HepG2 (cell line): ENCODE results near the gene GIMAP1. TPM values are rescaled to one million over a fixed set of nuclear protein-coding genes. Genes with fewer than 3 reads are reported as not detected.

Experiments used
- AKAP8 ChIP-seq: sonication (generic); formaldehyde crosslinking; IDR thresholded peaks from 2 replicates; pipeline ENCODE4 v1.5.1; 2020; ENCODE audit warnings: mild to moderate bottlenecking, missing genetic modification reagents
- ZNF274 ChIP-seq: sonication (generic); formaldehyde crosslinking; IDR thresholded peaks from 2 replicates; pipeline ENCODE4 v1.5.1; 2020; ENCODE audit warnings: mild to moderate bottlenecking, missing genetic modification reagents
- polyA plus RNA-seq, 8 experiments: library from polyadenylated mRNA; depleted of rRNA in 3 of 8; stranded (reverse) in 7 of 8; unstranded in 1 of 8; fragments of >200 nt; fragmentation: Illumina TruSeq in 4 of 8; extraction: Trizol in 4 of 8; gene quantifications; 2 replicates each; pipeline versions ENCODE4 v1.2.1 to v1.2.3, GENCODE V29; 2011 to 2016; ENCODE audit warnings: low read depth in 4 of 8, missing spikeins in 1 of 8, mixed read lengths in 1 of 8; ENCODE audit not compliant: insufficient read depth in 1 of 8
- total RNA-seq, 5 experiments: library from RNA; depleted of rRNA; stranded (reverse); fragments of >200 nt; fragmentation: Illumina TruSeq; extraction: Trizol; gene quantifications; 2 replicates each; pipeline ENCODE4 v1.2.3, GENCODE V29; 2016; ENCODE audit warnings: low read depth in 1 of 5
- TF ChIP-seq, protein P1 (sequence below): sonication (generic); formaldehyde crosslinking; IDR thresholded peaks from 2 replicates; pipeline ENCODE4 v1.4.0; 2020; ENCODE audit warnings: missing genetic modification reagents
- TF ChIP-seq, protein P2 (sequence below): sonication (generic); formaldehyde crosslinking; IDR thresholded peaks from one replicate; pipeline ENCODE4 v1.5.1; 2020; ENCODE audit warnings: mild to moderate bottlenecking, missing genetic modification reagents; ENCODE audit errors: not compliant biosample characterization

Gene GIMAP1
- total and polyA plus RNA-seq, 2 of the 13 experiments (the other 11 are each of a cell fraction or from before 2014, with no cell fraction given) = not detected

DNA sequence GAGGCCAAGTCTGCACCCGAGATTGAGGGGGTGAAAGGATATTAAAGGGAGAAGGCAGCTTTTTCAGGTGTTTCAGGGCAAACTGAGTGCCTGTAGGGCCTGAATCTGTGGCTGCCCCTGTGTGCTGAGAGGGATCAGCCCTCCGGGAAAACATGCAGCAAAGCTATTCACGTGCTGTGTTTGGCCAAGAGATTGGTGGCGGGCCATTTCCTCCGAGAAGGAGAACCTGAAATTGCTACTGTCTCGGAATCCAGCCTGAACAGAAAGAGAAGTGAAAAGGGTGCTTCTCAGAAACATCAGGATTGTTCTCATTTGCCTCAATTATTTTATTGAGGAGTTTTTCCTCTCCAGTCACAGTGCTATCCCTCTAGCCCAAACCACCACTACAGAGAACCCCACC is 36.8 kb downstream of the GIMAP1 start (continued):
- TF ChIP-seq, protein P1, sequence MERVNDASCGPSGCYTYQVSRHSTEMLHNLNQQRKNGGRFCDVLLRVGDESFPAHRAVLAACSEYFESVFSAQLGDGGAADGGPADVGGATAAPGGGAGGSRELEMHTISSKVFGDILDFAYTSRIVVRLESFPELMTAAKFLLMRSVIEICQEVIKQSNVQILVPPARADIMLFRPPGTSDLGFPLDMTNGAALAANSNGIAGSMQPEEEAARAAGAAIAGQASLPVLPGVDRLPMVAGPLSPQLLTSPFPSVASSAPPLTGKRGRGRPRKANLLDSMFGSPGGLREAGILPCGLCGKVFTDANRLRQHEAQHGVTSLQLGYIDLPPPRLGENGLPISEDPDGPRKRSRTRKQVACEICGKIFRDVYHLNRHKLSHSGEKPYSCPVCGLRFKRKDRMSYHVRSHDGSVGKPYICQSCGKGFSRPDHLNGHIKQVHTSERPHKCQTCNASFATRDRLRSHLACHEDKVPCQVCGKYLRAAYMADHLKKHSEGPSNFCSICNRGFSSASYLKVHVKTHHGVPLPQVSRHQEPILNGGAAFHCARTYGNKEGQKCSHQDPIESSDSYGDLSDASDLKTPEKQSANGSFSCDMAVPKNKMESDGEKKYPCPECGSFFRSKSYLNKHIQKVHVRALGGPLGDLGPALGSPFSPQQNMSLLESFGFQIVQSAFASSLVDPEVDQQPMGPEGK (CRISPR knock-in tag) = no peak
- TF ChIP-seq ZNF274 (CRISPR knock-in tag) (no peak), AKAP8 (CRISPR knock-in tag) (no peak)
- TF ChIP-seq, protein P2, sequence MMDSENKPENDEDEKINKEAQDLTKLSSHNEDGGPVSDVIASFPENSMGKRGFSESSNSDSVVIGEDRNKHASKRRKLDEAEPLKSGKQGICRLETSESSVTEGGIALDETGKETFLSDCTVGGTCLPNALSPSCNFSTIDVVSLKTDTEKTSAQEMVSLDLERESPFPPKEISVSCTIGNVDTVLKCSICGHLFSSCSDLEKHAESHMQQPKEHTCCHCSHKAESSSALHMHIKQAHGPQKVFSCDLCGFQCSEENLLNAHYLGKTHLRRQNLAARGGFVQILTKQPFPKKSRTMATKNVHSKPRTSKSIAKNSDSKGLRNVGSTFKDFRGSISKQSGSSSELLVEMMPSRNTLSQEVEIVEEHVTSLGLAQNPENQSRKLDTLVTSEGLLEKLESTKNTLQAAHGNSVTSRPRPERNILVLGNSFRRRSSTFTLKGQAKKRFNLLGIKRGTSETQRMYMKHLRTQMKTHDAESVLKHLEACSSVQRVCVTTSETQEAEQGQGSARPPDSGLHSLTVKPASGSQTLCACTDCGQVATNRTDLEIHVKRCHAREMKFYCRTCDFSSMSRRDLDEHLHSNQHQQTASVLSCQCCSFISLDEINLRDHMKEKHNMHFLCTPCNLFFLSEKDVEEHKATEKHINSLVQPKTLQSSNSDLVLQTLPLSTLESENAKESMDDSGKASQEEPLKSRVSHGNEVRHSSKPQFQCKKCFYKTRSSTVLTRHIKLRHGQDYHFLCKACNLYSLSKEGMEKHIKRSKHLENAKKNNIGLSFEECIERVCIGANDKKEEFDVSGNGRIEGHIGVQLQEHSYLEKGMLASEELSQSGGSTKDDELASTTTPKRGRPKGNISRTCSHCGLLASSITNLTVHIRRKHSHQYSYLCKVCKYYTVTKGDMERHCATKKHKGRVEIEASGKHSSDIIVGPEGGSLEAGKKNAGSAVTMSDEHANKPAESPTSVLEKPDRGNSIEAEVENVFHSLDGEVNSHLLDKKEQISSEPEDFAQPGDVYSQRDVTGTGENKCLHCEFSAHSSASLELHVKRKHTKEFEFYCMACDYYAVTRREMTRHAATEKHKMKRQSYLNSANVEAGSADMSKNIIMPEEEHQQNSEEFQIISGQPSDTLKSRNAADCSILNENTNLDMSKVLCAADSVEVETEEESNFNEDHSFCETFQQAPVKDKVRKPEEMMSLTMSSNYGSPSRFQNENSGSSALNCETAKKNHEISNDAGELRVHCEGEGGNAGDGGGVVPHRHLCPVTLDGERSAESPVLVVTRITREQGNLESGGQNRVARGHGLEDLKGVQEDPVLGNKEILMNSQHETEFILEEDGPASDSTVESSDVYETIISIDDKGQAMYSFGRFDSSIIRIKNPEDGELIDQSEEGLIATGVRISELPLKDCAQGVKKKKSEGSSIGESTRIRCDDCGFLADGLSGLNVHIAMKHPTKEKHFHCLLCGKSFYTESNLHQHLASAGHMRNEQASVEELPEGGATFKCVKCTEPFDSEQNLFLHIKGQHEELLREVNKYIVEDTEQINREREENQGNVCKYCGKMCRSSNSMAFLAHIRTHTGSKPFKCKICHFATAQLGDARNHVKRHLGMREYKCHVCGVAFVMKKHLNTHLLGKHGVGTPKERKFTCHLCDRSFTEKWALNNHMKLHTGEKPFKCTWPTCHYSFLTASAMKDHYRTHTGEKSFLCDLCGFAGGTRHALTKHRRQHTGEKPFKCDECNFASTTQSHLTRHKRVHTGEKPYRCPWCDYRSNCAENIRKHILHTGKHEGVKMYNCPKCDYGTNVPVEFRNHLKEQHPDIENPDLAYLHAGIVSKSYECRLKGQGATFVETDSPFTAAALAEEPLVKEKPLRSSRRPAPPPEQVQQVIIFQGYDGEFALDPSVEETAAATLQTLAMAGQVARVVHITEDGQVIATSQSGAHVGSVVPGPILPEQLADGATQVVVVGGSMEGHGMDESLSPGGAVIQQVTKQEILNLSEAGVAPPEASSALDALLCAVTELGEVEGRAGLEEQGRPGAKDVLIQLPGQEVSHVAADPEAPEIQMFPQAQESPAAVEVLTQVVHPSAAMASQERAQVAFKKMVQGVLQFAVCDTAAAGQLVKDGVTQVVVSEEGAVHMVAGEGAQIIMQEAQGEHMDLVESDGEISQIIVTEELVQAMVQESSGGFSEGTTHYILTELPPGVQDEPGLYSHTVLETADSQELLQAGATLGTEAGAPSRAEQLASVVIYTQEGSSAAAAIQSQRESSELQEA (CRISPR knock-in tag) = no peak
- TF ChIP-seq, all 625 proteins: peak for 0
